Measurements from ENCODE around the gene CAMLG.
"Not testable (repeated sequence)": the region's sequence is repeated elsewhere in the genome, so short reads cannot be mapped to it uniquely, and the experiment has no call there.

The CAMLG gene

GRCh38 chr5:134738133-134738962 lies at the start of gene CAMLG:
TSS of gene CAMLG (plus strand) at chr5:134738548. CDS start at chr5:134738621, 73 bp downstream.
- DNase-seq, result peak; percentile 99

GRCh38 chr5:134690144-134690543 lies 48.2 kb upstream of the CAMLG start:
- not testable (repeated sequence) for DNase-seq

GRCh38 chr5:134692722-134693121 lies 45.6 kb upstream of the CAMLG start:
- no peak for DNase-seq

- no peak for DNase-seq
Measured at GRCh38 chr5:134708301-134708700, 30.0 kb upstream of the CAMLG start.

GRCh38 chr5:134714120-134714519 lies 24.2 kb upstream of the CAMLG start:
- no peak for DNase-seq

- no peak for DNase-seq
Measured at GRCh38 chr5:134714541-134714940, 23.8 kb upstream of the CAMLG start.

- DNase-seq, result not testable (repeated sequence)
Measured at GRCh38 chr5:134715466-134715865, 22.9 kb upstream of the CAMLG start.

GRCh38 chr5:134724872-134725271 lies 13.5 kb upstream of the CAMLG start:
- no peak for DNase-seq

GRCh38 chr5:134732819-134733218 lies 5.5 kb upstream of the CAMLG start:
- DNase-seq, result no peak

- DNase-seq, result no peak
Measured at GRCh38 chr5:134735243-134735642, 3.1 kb upstream of the CAMLG start.

GRCh38 chr5:134736173-134736812 lies 2.1 kb upstream of the CAMLG start:
- DNase-seq, result no peak

GRCh38 chr5:134738963-134739661 lies 764 bp downstream of the CAMLG start:
- DNase-seq, result peak; percentile 66

- no peak for DNase-seq
Measured at GRCh38 chr5:134741052-134741451, 2.7 kb downstream of the CAMLG start.

- no peak for DNase-seq
Measured at GRCh38 chr5:134742134-134742533, 3.8 kb downstream of the CAMLG start.

- no peak for DNase-seq
Measured at GRCh38 chr5:134749415-134749814, 11.1 kb downstream of the CAMLG start.

GRCh38 chr5:134758176-134758503 lies 19.8 kb downstream of the CAMLG start:
- DNase-seq, result no peak

GRCh38 chr5:134758504-134759341 lies 20.4 kb downstream of the CAMLG start, which contains the start of gene DDX46:
TSS of gene DDX46 (plus strand) at chr5:134758779. CDS start at chr5:134758939, 160 bp downstream.
- DNase-seq, result peak; percentile 98

GRCh38 chr5:134767528-134768291 lies 29.4 kb downstream of the CAMLG start:
- not testable (repeated sequence) for DNase-seq

- DNase-seq, result no peak
Measured at GRCh38 chr5:134769206-134769605, 30.9 kb downstream of the CAMLG start.

GRCh38 chr5:134772461-134773125 lies 34.2 kb downstream of the CAMLG start:
- no peak for DNase-seq

- DNase-seq, result no peak
Measured at GRCh38 chr5:134777366-134777765, 39.0 kb downstream of the CAMLG start.
